ENCODE measurements around the gene DOCK6. TPM values are rescaled to one million over a fixed set of nuclear protein-coding genes. Genes with fewer than 3 reads are reported as not detected.
"Not testable (repeated sequence)": the region's sequence is repeated elsewhere in the genome, so short reads cannot be mapped to it uniquely, and the experiment has no call there.

DOCK6 gene
- total and polyA plus RNA-seq, 2 donors = 3.9 to 20.8 TPM

DNA sequence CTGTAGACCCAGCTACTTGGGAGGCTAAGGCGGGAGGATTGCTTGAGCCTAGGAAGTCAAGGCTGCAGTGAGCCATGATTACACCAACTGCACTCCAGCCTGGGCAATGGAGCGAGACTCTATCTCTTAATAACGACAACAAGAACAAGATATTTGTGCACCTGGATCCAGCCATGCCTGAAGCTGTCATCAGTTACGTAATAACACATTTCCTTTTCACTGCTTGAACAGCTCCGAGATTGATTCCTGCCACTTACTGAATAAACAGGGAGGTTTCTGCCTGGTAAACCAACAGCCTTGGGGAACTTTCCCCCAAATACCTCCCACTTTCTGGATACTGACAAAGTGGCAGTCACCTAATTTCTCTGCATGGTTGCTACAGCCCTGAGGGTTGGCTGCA, 70.4 kb downstream of the DOCK6 start:
- DNase-seq (ENCODE audit: low read depth in 6 of 9, low spot score in 9 of 9) = no peak
- Histone ChIP-seq H3K27ac (ENCODE audit: low read depth in 1 of 2, low read length in 1 of 2) (no peak overlapping the region), H3K36me3 (ENCODE audit: control insufficient read depth in 2 of 2, insufficient read depth in 2 of 2, low read length in 1 of 2) (peaks cover 0 to 8% of the 10 kb centered on the region in 2 donors), H3K4me1 (ENCODE audit: control insufficient read depth in 2 of 2, insufficient read depth in 2 of 2, low read length in 2 of 2) (peaks cover 7 to 15% of the 10 kb centered on the region in 2 donors), H3K9me3 (ENCODE audit: control insufficient read depth in 2 of 2, insufficient read depth in 1 of 2, low read length in 1 of 2) (peaks cover 0 to 10% of the 10 kb centered on the region in 2 donors), H3K27me3 (ENCODE audit: control insufficient read depth in 2 of 2, insufficient read depth in 1 of 2, low read length in 1 of 2) (peaks cover 3 to 18% of the 10 kb centered on the region in 2 donors), H3K4me3 (ENCODE audit: low read length in 2 of 2) (no peak overlapping the region)
- 75% methylated on average over 5 of the region's 5 CpGs for WGBS

DNA sequence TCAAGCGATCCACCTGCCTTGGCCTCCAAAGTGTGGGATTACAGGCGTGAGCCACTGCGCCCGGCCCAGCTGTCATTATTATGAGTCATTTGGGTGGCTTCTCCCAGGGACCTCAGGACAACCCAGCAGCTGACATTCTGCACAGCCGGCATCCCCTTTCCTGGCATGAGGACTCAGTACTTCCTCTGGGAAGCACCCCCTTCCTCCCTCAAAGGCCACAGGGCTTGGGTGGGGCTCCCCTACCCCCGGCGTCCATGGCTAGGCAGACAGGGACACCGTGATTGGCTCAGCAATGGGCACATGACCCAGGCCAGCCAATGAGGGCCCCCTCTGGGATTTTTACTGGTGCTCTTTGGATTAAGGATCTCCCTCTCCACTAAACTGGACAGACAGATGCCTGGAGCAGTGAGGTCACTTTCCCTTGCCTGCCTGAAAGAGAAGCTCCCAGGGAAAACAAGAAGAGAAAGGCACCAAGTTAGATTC, 71.0 kb downstream of the DOCK6 start:
- H3K27me3 ChIP-seq (ENCODE audit: control insufficient read depth in 2 of 2, insufficient read depth in 1 of 2, low read length in 1 of 2) = peaks cover 0 to 12% of the 10 kb centered on the region in 2 donors
- peaks cover 0 to 8% of the 10 kb centered on the region in 2 donors for H3K36me3 ChIP-seq (ENCODE audit: control insufficient read depth in 2 of 2, insufficient read depth in 2 of 2, low read length in 1 of 2)
- no peak overlapping the region for H3K27ac ChIP-seq (ENCODE audit: low read depth in 1 of 2, low read length in 1 of 2)
- H3K4me3 ChIP-seq (ENCODE audit: low read length in 2 of 2) = no peak overlapping the region
- DNase-seq (ENCODE audit: low read depth in 6 of 9, low spot score in 9 of 9) = no peak
- WGBS = 78% methylated on average over 8 of the region's 8 CpGs
- peaks cover 0 to 6% of the 10 kb centered on the region in 2 donors for H3K9me3 ChIP-seq (ENCODE audit: control insufficient read depth in 2 of 2, insufficient read depth in 1 of 2, low read length in 1 of 2)
- H3K4me1 ChIP-seq (ENCODE audit: control insufficient read depth in 2 of 2, insufficient read depth in 2 of 2, low read length in 2 of 2) = peaks cover 7 to 10% of the 10 kb centered on the region in 2 donors

DNA sequence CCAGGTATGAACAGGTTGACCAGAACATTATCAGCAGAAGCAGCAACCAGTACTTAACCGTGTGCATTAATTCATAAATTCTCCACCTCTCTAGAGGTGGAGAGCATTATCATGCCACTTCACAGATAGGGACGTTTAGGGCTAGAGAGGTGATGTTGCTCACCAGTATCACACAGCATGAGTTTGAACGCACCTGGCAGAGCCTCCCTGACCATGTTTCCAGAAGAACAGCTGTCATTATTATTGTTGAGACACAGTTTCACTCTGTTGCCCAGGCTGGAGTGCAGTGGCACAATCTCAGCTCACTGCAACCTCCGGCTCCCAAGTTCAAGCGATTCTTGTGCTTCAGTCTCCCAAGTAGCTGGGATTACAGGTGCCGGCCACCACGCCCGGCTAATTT, 71.8 kb downstream of the DOCK6 start:
- Histone ChIP-seq H3K36me3 (ENCODE audit: control insufficient read depth in 2 of 2, insufficient read depth in 2 of 2, low read length in 1 of 2) (peaks cover 0 to 8% of the 10 kb centered on the region in 2 donors), H3K9me3 (ENCODE audit: control insufficient read depth in 2 of 2, insufficient read depth in 1 of 2, low read length in 1 of 2) (peaks cover 0 to 4% of the 10 kb centered on the region in 2 donors), H3K27me3 (ENCODE audit: control insufficient read depth in 2 of 2, insufficient read depth in 1 of 2, low read length in 1 of 2) (peaks cover 0 to 6% of the 10 kb centered on the region in 2 donors), H3K4me3 (ENCODE audit: low read length in 2 of 2) (no peak overlapping the region), H3K27ac (ENCODE audit: low read depth in 1 of 2, low read length in 1 of 2) (no peak overlapping the region), H3K4me1 (ENCODE audit: control insufficient read depth in 2 of 2, insufficient read depth in 2 of 2, low read length in 2 of 2) (peaks cover 7 to 10% of the 10 kb centered on the region in 2 donors)
- WGBS = 97% methylated on average over 8 of the region's 8 CpGs
- no peak for DNase-seq (ENCODE audit: low read depth in 6 of 9, low spot score in 9 of 9)

DNA sequence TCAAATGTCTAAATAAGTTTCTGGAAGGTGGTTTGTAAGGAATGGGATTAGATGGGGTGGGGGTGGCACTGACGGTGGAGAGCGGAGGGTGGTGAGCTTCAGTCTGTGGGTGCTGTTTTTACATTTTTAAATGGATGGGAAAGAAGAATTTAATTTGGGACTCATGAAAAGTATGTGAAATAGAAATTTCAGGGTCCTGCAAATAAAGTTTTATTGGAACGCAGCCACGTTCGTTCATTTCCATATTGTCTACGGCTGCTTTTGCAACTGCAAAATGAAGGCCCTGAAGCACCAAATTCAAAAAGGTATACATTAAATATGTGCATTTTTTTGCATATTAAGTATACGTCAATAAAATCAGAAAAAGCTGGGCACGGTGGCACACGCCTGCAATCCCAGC, 74.9 kb downstream of the DOCK6 start:
- no peaks in the 10 kb centered on the region for H3K36me3 ChIP-seq (ENCODE audit: control insufficient read depth in 2 of 2, insufficient read depth in 2 of 2, low read length in 1 of 2)
- peaks cover 0 to 4% of the 10 kb centered on the region in 2 donors for H3K9me3 ChIP-seq (ENCODE audit: control insufficient read depth in 2 of 2, insufficient read depth in 1 of 2, low read length in 1 of 2)
- WGBS = 97% methylated on average over 9 of the region's 9 CpGs
- no peaks in the 10 kb centered on the region for H3K4me1 ChIP-seq (ENCODE audit: control insufficient read depth in 2 of 2, insufficient read depth in 2 of 2, low read length in 2 of 2)
- no peak overlapping the region for H3K4me3 ChIP-seq (ENCODE audit: low read length in 2 of 2)
- DNase-seq (ENCODE audit: low read depth in 6 of 9, low spot score in 9 of 9) = no peak
- no peak overlapping the region for H3K27ac ChIP-seq (ENCODE audit: low read depth in 1 of 2, low read length in 1 of 2)
- no peaks in the 10 kb centered on the region for H3K27me3 ChIP-seq (ENCODE audit: control insufficient read depth in 2 of 2, insufficient read depth in 1 of 2, low read length in 1 of 2)

DNA sequence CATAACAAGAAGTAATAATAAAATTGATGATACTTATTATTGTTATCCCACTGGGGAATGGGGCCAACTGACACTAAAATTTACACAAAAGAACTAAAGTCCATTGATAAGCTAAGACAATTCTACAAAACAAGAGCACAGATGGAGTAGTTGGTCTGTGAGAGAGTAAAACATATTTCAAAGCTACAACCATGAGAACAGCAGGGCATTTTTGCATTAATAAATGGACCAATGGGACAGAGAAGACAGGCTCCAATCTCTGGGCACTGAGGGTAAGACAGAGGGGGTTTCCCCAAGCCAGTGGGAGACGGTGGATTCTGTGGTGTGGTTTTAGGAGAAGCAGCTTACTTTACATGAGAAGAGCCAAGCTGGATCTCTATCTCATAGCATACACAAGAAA, 79.3 kb downstream of the DOCK6 start:
- WGBS = 91% methylated on average over 1 of the region's 1 CpG
- Histone ChIP-seq H3K27me3 (ENCODE audit: control insufficient read depth in 2 of 2, insufficient read depth in 1 of 2, low read length in 1 of 2) (no peaks in the 10 kb centered on the region), H3K9me3 (ENCODE audit: control insufficient read depth in 2 of 2, insufficient read depth in 1 of 2, low read length in 1 of 2) (no peaks in the 10 kb centered on the region), H3K4me1 (ENCODE audit: control insufficient read depth in 2 of 2, insufficient read depth in 2 of 2, low read length in 2 of 2) (peaks cover 0 to 4% of the 10 kb centered on the region in 2 donors), H3K27ac (ENCODE audit: low read depth in 1 of 2, low read length in 1 of 2) (no peak overlapping the region), H3K36me3 (ENCODE audit: control insufficient read depth in 2 of 2, insufficient read depth in 2 of 2, low read length in 1 of 2) (peaks cover 0 to 5% of the 10 kb centered on the region in 2 donors), H3K4me3 (ENCODE audit: low read length in 2 of 2) (no peak overlapping the region)
- DNase-seq (ENCODE audit: low read depth in 6 of 9, low spot score in 9 of 9) = no peak

DNA sequence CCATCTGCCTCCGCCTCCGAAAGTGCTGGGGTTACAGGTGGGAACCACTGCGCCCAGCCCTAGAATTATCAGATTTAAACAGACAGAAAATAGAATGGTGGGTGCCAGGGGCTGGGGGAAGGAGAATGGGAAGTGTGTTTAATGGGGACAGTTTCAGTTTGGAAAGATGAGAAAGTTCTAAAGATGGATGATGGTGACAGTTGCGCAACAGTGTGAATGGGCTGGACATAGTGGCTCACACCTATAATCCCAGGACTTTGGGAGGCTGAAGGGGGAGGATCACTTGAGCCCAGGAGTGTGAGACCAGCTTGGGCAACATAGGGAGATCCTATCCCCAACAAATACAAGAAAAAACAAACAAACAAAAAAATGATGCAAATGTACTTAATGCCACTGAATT, 80.8 kb downstream of the DOCK6 start:
- H3K36me3 ChIP-seq (ENCODE audit: control insufficient read depth in 2 of 2, insufficient read depth in 2 of 2, low read length in 1 of 2) = peaks cover 0 to 6% of the 10 kb centered on the region in 2 donors
- no peaks in the 10 kb centered on the region for H3K27me3 ChIP-seq (ENCODE audit: control insufficient read depth in 2 of 2, insufficient read depth in 1 of 2, low read length in 1 of 2)
- no peaks in the 10 kb centered on the region for H3K9me3 ChIP-seq (ENCODE audit: control insufficient read depth in 2 of 2, insufficient read depth in 1 of 2, low read length in 1 of 2)
- H3K4me1 ChIP-seq (ENCODE audit: control insufficient read depth in 2 of 2, insufficient read depth in 2 of 2, low read length in 2 of 2) = peaks cover 0 to 4% of the 10 kb centered on the region in 2 donors
- H3K27ac ChIP-seq (ENCODE audit: low read depth in 1 of 2, low read length in 1 of 2) = no peak overlapping the region
- 96% methylated on average over 4 of the region's 4 CpGs for WGBS
- no peak overlapping the region for H3K4me3 ChIP-seq (ENCODE audit: low read length in 2 of 2)
- no peak for DNase-seq (ENCODE audit: low read depth in 6 of 9, low spot score in 9 of 9)

DNA sequence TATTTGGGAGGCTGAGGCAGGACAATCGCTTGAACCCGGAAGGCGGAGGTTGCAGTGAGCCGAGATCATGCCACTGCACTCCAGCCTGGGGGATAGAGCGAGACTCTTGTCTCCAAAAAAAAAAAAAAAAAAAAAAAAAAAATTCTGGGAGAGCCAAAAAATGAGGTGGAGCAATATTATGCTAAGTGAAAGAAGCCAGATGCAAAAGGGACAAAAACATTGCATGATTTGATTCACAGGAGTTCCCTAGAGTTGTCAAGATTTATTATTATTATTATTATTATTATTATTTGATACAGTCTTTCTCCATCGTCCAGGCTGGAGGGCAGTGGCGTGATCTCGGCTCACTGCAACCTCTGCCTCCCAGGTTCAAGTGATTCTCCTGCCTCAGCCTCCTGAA, 81.3 kb downstream of the DOCK6 start:
- WGBS = 92% methylated on average over 8 of the region's 8 CpGs
- not testable (repeated sequence) for H3K36me3 ChIP-seq (ENCODE audit: control insufficient read depth in 2 of 2, insufficient read depth in 2 of 2, low read length in 1 of 2); H3K9me3 ChIP-seq (ENCODE audit: control insufficient read depth in 2 of 2, insufficient read depth in 1 of 2, low read length in 1 of 2); H3K27me3 ChIP-seq (ENCODE audit: control insufficient read depth in 2 of 2, insufficient read depth in 1 of 2, low read length in 1 of 2); H3K4me1 ChIP-seq (ENCODE audit: control insufficient read depth in 2 of 2, insufficient read depth in 2 of 2, low read length in 2 of 2); DNase-seq (ENCODE audit: low read depth in 6 of 9, low spot score in 9 of 9); H3K4me3 ChIP-seq (ENCODE audit: low read length in 2 of 2); H3K27ac ChIP-seq (ENCODE audit: low read depth in 1 of 2, low read length in 1 of 2)

DNA sequence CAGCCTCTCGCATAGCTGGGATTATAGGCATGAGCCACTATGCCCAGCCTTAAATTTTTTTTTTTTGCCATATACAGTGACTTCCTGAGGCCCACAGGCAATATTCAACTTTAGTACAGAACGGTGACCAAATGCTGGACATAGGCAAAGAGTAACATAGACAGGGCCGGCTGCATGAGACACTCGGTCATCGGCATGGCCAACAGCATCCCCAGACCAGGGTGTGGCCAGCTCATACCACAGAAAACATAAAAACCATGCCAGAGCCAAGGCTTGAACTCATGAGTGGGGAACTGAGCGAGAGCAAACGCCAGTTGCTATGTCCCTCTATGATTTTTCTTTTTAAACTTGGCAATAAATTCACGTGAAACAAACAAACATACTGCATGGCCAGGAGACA, 82.0 kb downstream of the DOCK6 start:
- peaks cover 0 to 4% of the 10 kb centered on the region in 2 donors for H3K4me1 ChIP-seq (ENCODE audit: control insufficient read depth in 2 of 2, insufficient read depth in 2 of 2, low read length in 2 of 2)
- WGBS = 92% methylated on average over 8 of the region's 8 CpGs

DNA sequence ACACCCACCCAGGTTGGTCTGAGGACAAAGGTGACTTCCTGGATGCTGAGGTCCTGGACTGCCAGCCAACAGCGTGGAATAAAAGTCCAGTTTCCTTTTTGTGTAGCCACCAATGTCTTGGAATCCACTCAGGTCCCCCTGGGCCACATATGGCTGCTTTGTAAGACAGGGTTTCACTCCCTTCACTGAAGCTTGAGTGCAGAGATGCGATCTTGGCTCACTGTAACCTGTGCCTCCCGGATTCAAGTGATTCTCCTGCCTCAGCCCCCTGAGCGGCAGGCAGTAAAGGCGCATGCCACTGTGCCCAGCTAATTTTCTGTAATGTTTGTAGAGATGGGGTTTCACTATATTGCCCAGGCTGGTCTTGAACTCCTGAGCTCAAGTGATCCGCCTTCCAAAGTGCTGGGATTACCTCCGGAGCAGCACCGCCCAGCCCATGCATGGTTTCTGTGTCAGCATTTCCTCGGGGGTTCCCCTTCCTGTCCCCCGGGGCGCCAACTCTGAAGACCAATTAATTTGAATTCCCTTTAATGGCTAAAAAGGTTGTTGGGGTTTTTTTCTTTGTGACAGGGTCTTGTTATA, 82.5 kb downstream of the DOCK6 start:
- no peak overlapping the region for H3K4me3 ChIP-seq (ENCODE audit: low read length in 2 of 2)
- DNase-seq (ENCODE audit: low read depth in 6 of 9, low spot score in 9 of 9) = no peak
- no peaks in the 10 kb centered on the region for H3K9me3 ChIP-seq (ENCODE audit: control insufficient read depth in 2 of 2, insufficient read depth in 1 of 2, low read length in 1 of 2)
- H3K27ac ChIP-seq (ENCODE audit: low read depth in 1 of 2, low read length in 1 of 2) = no peak overlapping the region
- H3K36me3 ChIP-seq (ENCODE audit: control insufficient read depth in 2 of 2, insufficient read depth in 2 of 2, low read length in 1 of 2) = peaks cover 0 to 9% of the 10 kb centered on the region in 2 donors
- WGBS = 72% methylated on average over 11 of the region's 11 CpGs
- H3K27me3 ChIP-seq (ENCODE audit: control insufficient read depth in 2 of 2, insufficient read depth in 1 of 2, low read length in 1 of 2) = no peaks in the 10 kb centered on the region
- peaks cover 0 to 4% of the 10 kb centered on the region in 2 donors for H3K4me1 ChIP-seq (ENCODE audit: control insufficient read depth in 2 of 2, insufficient read depth in 2 of 2, low read length in 2 of 2)

More for the DNA sequence above, 82.0 kb downstream of the DOCK6 start:
- DNase-seq (ENCODE audit: low read depth in 6 of 9, low spot score in 9 of 9) = no peak
- Histone ChIP-seq H3K4me3 (ENCODE audit: low read length in 2 of 2) (no peak overlapping the region), H3K27me3 (ENCODE audit: control insufficient read depth in 2 of 2, insufficient read depth in 1 of 2, low read length in 1 of 2) (no peaks in the 10 kb centered on the region), H3K36me3 (ENCODE audit: control insufficient read depth in 2 of 2, insufficient read depth in 2 of 2, low read length in 1 of 2) (peaks cover 0 to 9% of the 10 kb centered on the region in 2 donors), H3K27ac (ENCODE audit: low read depth in 1 of 2, low read length in 1 of 2) (no peak overlapping the region), H3K9me3 (ENCODE audit: control insufficient read depth in 2 of 2, insufficient read depth in 1 of 2, low read length in 1 of 2) (no peaks in the 10 kb centered on the region)
